Mesenchymal stem cell (in vitro differentiated cells and primary cell): ENCODE results near the gene GRID2.

ENCODE experiments used
- DNase-seq: peaks from one replicate; pipeline ENCODE4 v3.0.0-alpha.2; 2013
- H2AFZ ChIP-seq: one replicate; pipeline ENCODE4 v1.6.1; 2013; ENCODE audit warnings: low read depth, mild to moderate bottlenecking, control low read depth, inconsistent platforms, low read length, moderate library complexity
- H2AK5ac ChIP-seq: 2 replicates; pipeline ENCODE4 v1.6.1; 2013; ENCODE audit warnings: low read length, moderate library complexity, mild to moderate bottlenecking, inconsistent platforms; ENCODE audit not compliant: severe bottlenecking
- H2BK120ac ChIP-seq: one replicate; pipeline ENCODE4 v1.6.1; 2013; ENCODE audit warnings: low read depth, mild to moderate bottlenecking, inconsistent platforms, low read length, moderate library complexity
- H2BK12ac ChIP-seq, 2 experiments: one replicate each; pipeline ENCODE4 v1.6.1; 2013; ENCODE audit warnings: inconsistent platforms in 2 of 2, low read length in 2 of 2, mild to moderate bottlenecking in 2 of 2, moderate library complexity in 2 of 2, control low read depth in 1 of 2
- H2BK15ac ChIP-seq: one replicate; pipeline ENCODE4 v1.6.1; 2013; ENCODE audit warnings: mild to moderate bottlenecking, low read depth, inconsistent platforms; ENCODE audit not compliant: poor library complexity, severe bottlenecking
- H2BK5ac ChIP-seq: 2 replicates; pipeline ENCODE4 v1.6.1; 2013; ENCODE audit warnings: low read depth, mild to moderate bottlenecking, low read length, control low read depth, inconsistent platforms; ENCODE audit not compliant: poor library complexity, severe bottlenecking
- H3K14ac ChIP-seq, 2 experiments: one replicate each; pipeline ENCODE4 v1.6.1; 2013; ENCODE audit warnings: inconsistent platforms in 2 of 2, low read length in 2 of 2, control low read depth in 1 of 2, mild to moderate bottlenecking in 1 of 2, moderate library complexity in 1 of 2
- H3K18ac ChIP-seq, 2 experiments: one replicate each; pipeline ENCODE4 v1.6.1; 2013; ENCODE audit warnings: inconsistent platforms in 2 of 2, low read length in 2 of 2, control low read depth in 1 of 2, low read depth in 1 of 2, mild to moderate bottlenecking in 1 of 2
- H3K23ac ChIP-seq, 2 experiments: one replicate each; pipeline ENCODE4 v1.6.1; 2013; ENCODE audit warnings: inconsistent platforms in 2 of 2, low read length in 2 of 2, mild to moderate bottlenecking in 2 of 2, moderate library complexity in 2 of 2, control low read depth in 1 of 2
- H3K27ac ChIP-seq: 2 replicates; pipeline ENCODE4 v1.5.1; 2013; ENCODE audit warnings: mild to moderate bottlenecking, moderate library complexity, low read length, control low read depth, inconsistent platforms; ENCODE audit not compliant: poor library complexity, severe bottlenecking
- H3K27me3 ChIP-seq, 2 experiments: 2 replicates each; pipeline versions ENCODE4 v1.6.1 to v1.7.0; 2013; ENCODE audit warnings: low read length in 2 of 2, mild to moderate bottlenecking in 2 of 2, moderate library complexity in 2 of 2, control low read depth in 1 of 2, inconsistent platforms in 1 of 2; ENCODE audit not compliant: control insufficient read depth in 1 of 2, insufficient read depth in 1 of 2
- H3K36me3 ChIP-seq, 2 experiments: 2 replicates each; pipeline versions ENCODE4 v1.6.1 to v1.7.0; 2013; ENCODE audit warnings: low read length in 2 of 2, control low read depth in 1 of 2, inconsistent platforms in 1 of 2, low read depth in 1 of 2, mild to moderate bottlenecking in 1 of 2; ENCODE audit not compliant: insufficient read depth in 2 of 2, control insufficient read depth in 1 of 2
- H3K4ac ChIP-seq, 2 experiments: one replicate each; pipeline ENCODE4 v1.6.1; 2013; ENCODE audit warnings: inconsistent platforms in 2 of 2, low read length in 2 of 2, mild to moderate bottlenecking in 2 of 2, moderate library complexity in 2 of 2, control low read depth in 1 of 2, low read depth in 1 of 2
- H3K4me1 ChIP-seq: 2 replicates; pipeline ENCODE4 v1.6.1; 2013; ENCODE audit warnings: low read depth, low read length, control low read depth; ENCODE audit not compliant: control insufficient read depth, insufficient read depth
- H3K4me2 ChIP-seq: 2 replicates; pipeline ENCODE4 v1.6.1; 2013; ENCODE audit warnings: low read length, mild to moderate bottlenecking, inconsistent platforms; ENCODE audit not compliant: poor library complexity, severe bottlenecking
- H3K4me3 ChIP-seq, 2 experiments: 2 replicates each; pipeline versions ENCODE4 v1.5.1 to v1.7.0; 2013; ENCODE audit warnings: low read length in 2 of 2, mild to moderate bottlenecking in 2 of 2, control low read depth in 1 of 2, low read depth in 1 of 2; ENCODE audit not compliant: insufficient read depth in 1 of 2
- H3K79me1 ChIP-seq: replicated peaks from 2 replicates; pipeline ENCODE4 v1.6.1; 2013; ENCODE audit warnings: mild to moderate bottlenecking, control low read depth, low read length, inconsistent platforms; ENCODE audit not compliant: poor library complexity, severe bottlenecking
- H3K9ac ChIP-seq: 2 replicates; pipeline ENCODE4 v1.7.0; 2013; ENCODE audit warnings: mild to moderate bottlenecking, low read length, moderate library complexity
- H3K9me3 ChIP-seq: 2 replicates; pipeline ENCODE4 v1.7.0; 2013; ENCODE audit warnings: mild to moderate bottlenecking, low read length; ENCODE audit not compliant: control insufficient read depth
- H4K8ac ChIP-seq: one replicate; pipeline ENCODE4 v1.6.1; 2013; ENCODE audit warnings: inconsistent platforms, mild to moderate bottlenecking, low read length, moderate library complexity
- H4K91ac ChIP-seq: one replicate; pipeline ENCODE4 v1.6.1; 2013; ENCODE audit warnings: mild to moderate bottlenecking, low read length, inconsistent platforms
- WGBS: methylation state at CpG from one replicate; pipeline ENCODE4 v1.1.7; 2013; ENCODE audit warnings: mixed read lengths; 5-methylcytosine and 5-hydroxymethylcytosine counted together

Gene GRID2

DNA sequence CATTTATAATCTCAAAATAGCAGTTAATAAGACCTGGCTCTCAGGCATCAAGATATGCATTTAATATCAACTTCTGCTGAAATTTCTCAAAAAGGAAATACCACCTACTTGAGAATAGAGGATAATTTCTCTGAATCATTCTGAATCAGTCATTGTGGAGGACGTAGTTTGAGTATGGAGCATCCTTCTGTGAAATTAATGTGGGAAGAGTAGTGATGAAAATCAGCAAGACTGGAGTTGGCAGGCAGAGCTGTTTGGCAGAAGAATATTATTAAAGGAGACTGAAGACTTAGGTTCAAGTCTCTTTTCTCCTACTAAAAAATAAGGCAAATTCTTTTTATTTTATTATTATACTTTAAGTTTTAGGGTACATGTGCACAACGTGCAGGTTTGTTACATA is 1199.2 kb downstream of the GRID2 start:
- H3K9ac ChIP-seq: no peak overlapping the region
- no peak overlapping the region for H2AFZ ChIP-seq
- H3K36me3 ChIP-seq: no peaks in the 10 kb centered on the region
- no peaks in the 10 kb centered on the region for H3K27me3 ChIP-seq
- H3K4me3 ChIP-seq: no peak overlapping the region
- H3K4ac ChIP-seq: no peak overlapping the region
- no peak overlapping the region for H3K18ac ChIP-seq
- no peaks in the 10 kb centered on the region for H3K79me1 ChIP-seq
- no peaks in the 10 kb centered on the region for H3K4me1 ChIP-seq
- WGBS: 50% methylated on average over 1 of the region's 2 CpGs
- no peak overlapping the region for H4K91ac ChIP-seq
- no peak overlapping the region for H2BK5ac ChIP-seq
- H2BK120ac ChIP-seq: no peak overlapping the region
- H2BK12ac ChIP-seq: no peak overlapping the region
- no peak overlapping the region for H3K4me2 ChIP-seq
- H3K14ac ChIP-seq: no peak overlapping the region
- no peak overlapping the region for H2AK5ac ChIP-seq
- H2BK15ac ChIP-seq: no peak overlapping the region
- no peak overlapping the region for H4K8ac ChIP-seq
- H3K23ac ChIP-seq: no peak overlapping the region
- DNase-seq: no peak
- H3K27ac ChIP-seq: no peak overlapping the region
- no peaks in the 10 kb centered on the region for H3K9me3 ChIP-seq

- H3K4me2 ChIP-seq: no peak overlapping the region
- no peak overlapping the region for H2BK120ac ChIP-seq
- H2BK12ac ChIP-seq: no peak overlapping the region
- no peaks in the 10 kb centered on the region for H3K9me3 ChIP-seq
- no peak overlapping the region for H3K9ac ChIP-seq
- H3K18ac ChIP-seq: no peak overlapping the region
- H2BK5ac ChIP-seq: no peak overlapping the region
- H2BK15ac ChIP-seq: no peak overlapping the region
- H3K23ac ChIP-seq: no peak overlapping the region
- H3K14ac ChIP-seq: no peak overlapping the region
- no peak overlapping the region for H3K4ac ChIP-seq
- no peaks in the 10 kb centered on the region for H3K36me3 ChIP-seq
- DNase-seq: no peak
- H4K91ac ChIP-seq: no peak overlapping the region
- WGBS: 100% methylated on average over 2 of the region's 2 CpGs
- H3K79me1 ChIP-seq: no peaks in the 10 kb centered on the region
- H3K4me1 ChIP-seq: no peaks in the 10 kb centered on the region
- H3K27ac ChIP-seq: no peak overlapping the region
- H3K27me3 ChIP-seq: no peaks in the 10 kb centered on the region
- no peak overlapping the region for H3K4me3 ChIP-seq
- H4K8ac ChIP-seq: no peak overlapping the region
- no peak overlapping the region for H2AK5ac ChIP-seq
- no peak overlapping the region for H2AFZ ChIP-seq
Measured at GRCh38 chr4:93513851-93514250, 1210.1 kb downstream of the GRID2 start.

GRCh38 chr4:93515208-93515607 is 1211.4 kb downstream of the GRID2 start:
- Histone ChIP-seq H2AFZ (no peak overlapping the region), H2BK12ac (no peak overlapping the region), H3K4ac (no peak overlapping the region), H3K18ac (no peak overlapping the region), H3K79me1 (no peaks in the 10 kb centered on the region), H3K9ac (no peak overlapping the region), H3K23ac (no peak overlapping the region), H4K8ac (no peak overlapping the region), H4K91ac (no peak overlapping the region), H3K4me3 (no peak overlapping the region), H3K27ac (no peak overlapping the region), H2BK15ac (no peak overlapping the region), H3K9me3 (no peaks in the 10 kb centered on the region), H3K4me2 (no peak overlapping the region), H2AK5ac (no peak overlapping the region), H3K36me3 (no peaks in the 10 kb centered on the region), H2BK120ac (no peak overlapping the region), H3K4me1 (no peaks in the 10 kb centered on the region), H3K27me3 (no peaks in the 10 kb centered on the region), H3K14ac (no peak overlapping the region), H2BK5ac (no peak overlapping the region)
- over 99% methylated on average over 5 of the region's 7 CpGs for WGBS
- DNase-seq: no peak

DNA sequence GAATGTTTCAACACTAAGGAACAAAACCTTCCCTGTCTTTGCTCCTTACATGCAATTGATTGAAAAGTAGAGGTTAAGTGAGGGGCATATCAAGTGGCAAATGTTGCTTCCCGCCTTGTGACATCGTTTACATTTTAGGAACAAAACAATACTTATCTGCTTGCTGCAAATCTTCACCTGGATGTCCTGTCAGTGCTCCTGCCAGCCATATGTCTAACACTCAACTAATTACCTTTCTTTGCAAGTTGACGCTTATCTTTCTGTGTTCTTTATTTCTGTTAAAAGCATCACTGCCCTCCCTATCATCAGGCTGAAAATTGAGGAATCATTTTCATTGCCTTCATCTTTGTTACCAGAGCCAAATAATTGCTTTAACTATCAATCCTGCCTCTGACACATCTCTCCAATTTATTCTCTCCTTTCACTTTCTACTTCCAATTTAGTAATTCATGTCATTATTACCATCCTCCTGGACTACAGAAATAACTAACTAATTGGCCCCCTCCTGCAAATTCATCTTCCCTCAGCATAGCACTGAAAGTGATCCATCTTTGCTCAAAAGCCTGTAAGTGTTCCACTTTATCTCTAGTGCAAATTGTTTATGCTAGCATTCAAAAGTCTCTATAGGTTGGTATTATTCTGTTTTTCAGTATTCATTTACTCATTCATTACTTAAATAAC is 1226.1 kb downstream of the GRID2 start:
- Histone ChIP-seq H3K9me3 (no peaks in the 10 kb centered on the region), H3K23ac (no peak overlapping the region), H4K91ac (no peak overlapping the region), H2AK5ac (no peak overlapping the region), H3K27me3 (no peaks in the 10 kb centered on the region), H2BK5ac (no peak overlapping the region), H3K4me2 (no peak overlapping the region), H3K36me3 (no peaks in the 10 kb centered on the region), H3K4me3 (no peak overlapping the region), H2BK120ac (no peak overlapping the region), H3K4ac (no peak overlapping the region), H2AFZ (no peak overlapping the region), H3K4me1 (no peaks in the 10 kb centered on the region), H3K79me1 (no peaks in the 10 kb centered on the region), H2BK12ac (no peak overlapping the region), H2BK15ac (no peak overlapping the region), H3K27ac (no peak overlapping the region), H4K8ac (no peak overlapping the region), H3K18ac (no peak overlapping the region), H3K14ac (no peak overlapping the region), H3K9ac (no peak overlapping the region)
- 93% methylated on average over 3 of the region's 3 CpGs for WGBS
- no peak for DNase-seq
